HFFc6 (cell line): Measurements from ENCODE around the gene AK9. TPM values are rescaled to one million over a fixed set of nuclear protein-coding genes. Genes with fewer than 3 reads are reported as not detected.
A peak's percentile ranks its signal among the peaks of the same experiment; 100 is the strongest.
"Not testable (repeated sequence)": the region's sequence is repeated elsewhere in the genome, so short reads cannot be mapped to it uniquely, and the experiment has no call there.

ENCODE experiments used
- DNase-seq: peaks from one replicate; pipeline ENCODE4 v3.0.0-alpha.2; 2018
- H3K27ac Mint-ChIP-seq: 2 replicates; pipeline ENCODE4 v1.8.0; 2020; ENCODE audit warnings: mild to moderate bottlenecking, mixed read lengths
- H3K27me3 Mint-ChIP-seq: 2 replicates; pipeline ENCODE4 v1.8.0; 2021; ENCODE audit warnings: mild to moderate bottlenecking, moderate library complexity, mixed read lengths; ENCODE audit not compliant: insufficient read depth
- H3K36me3 Mint-ChIP-seq: 2 replicates; pipeline ENCODE4 v1.8.0; 2021; ENCODE audit warnings: low read depth, mixed read lengths
- H3K4me1 Mint-ChIP-seq: 2 replicates; pipeline ENCODE4 v1.8.0; 2020; ENCODE audit warnings: low read depth, mixed read lengths
- H3K4me3 Mint-ChIP-seq: 2 replicates; pipeline ENCODE4 v1.8.0; 2020; ENCODE audit warnings: mild to moderate bottlenecking, moderate library complexity, mixed read lengths
- H3K9me3 Mint-ChIP-seq: 2 replicates; pipeline ENCODE4 v1.8.0; 2020; ENCODE audit warnings: mild to moderate bottlenecking, mixed read lengths
- total RNA-seq, 6 experiments: library from RNA; stranded (reverse); fragmentation: NEBNext Ultra II Directional; extraction: Animal tissue kit (Norgen Biotek cat#: 25700); gene quantifications; 2 replicates in 1 of 6; 3 replicates in 5 of 6; pipeline ENCODE4 v1.2.3, GENCODE V29; 2021
- TF ChIP-seq, protein P1 (sequence below): fragments of 200-600 bp; sonication (generic); IDR thresholded peaks from 2 replicates; pipeline ENCODE4 v1.5.0; 2021; ENCODE audit warnings: antibody characterized with exemption, mild to moderate bottlenecking

The AK9 gene
- total RNA-seq, 6 experiments from 2014 or later = 1.2 to 2.0 (median 1.5) TPM

GRCh38 chr6:109467696-109468095 is 223.3 kb downstream of the AK9 start:
- Mint-ChIP-seq H3K4me3 (no peak overlapping the region), H3K36me3 (peaks cover 34% of the 10 kb centered on the region), H3K27me3 (no peaks in the 10 kb centered on the region; the same call in 1 of the 2 replicates), H3K9me3 (no peaks in the 10 kb centered on the region), H3K27ac (no peak overlapping the region), H3K4me1 (no peaks in the 10 kb centered on the region)
- TF ChIP-seq, protein P1, sequence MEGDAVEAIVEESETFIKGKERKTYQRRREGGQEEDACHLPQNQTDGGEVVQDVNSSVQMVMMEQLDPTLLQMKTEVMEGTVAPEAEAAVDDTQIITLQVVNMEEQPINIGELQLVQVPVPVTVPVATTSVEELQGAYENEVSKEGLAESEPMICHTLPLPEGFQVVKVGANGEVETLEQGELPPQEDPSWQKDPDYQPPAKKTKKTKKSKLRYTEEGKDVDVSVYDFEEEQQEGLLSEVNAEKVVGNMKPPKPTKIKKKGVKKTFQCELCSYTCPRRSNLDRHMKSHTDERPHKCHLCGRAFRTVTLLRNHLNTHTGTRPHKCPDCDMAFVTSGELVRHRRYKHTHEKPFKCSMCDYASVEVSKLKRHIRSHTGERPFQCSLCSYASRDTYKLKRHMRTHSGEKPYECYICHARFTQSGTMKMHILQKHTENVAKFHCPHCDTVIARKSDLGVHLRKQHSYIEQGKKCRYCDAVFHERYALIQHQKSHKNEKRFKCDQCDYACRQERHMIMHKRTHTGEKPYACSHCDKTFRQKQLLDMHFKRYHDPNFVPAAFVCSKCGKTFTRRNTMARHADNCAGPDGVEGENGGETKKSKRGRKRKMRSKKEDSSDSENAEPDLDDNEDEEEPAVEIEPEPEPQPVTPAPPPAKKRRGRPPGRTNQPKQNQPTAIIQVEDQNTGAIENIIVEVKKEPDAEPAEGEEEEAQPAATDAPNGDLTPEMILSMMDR = no peak
- DNase-seq = no peak

GRCh38 chr6:109466212-109466923 is 224.6 kb downstream of the AK9 start:
- Mint-ChIP-seq H3K27me3 (no peaks in the 10 kb centered on the region; the same call in 1 of the 2 replicates), H3K9me3 (no peaks in the 10 kb centered on the region), H3K27ac (no peak overlapping the region), H3K4me1 (peaks cover 8% of the 10 kb centered on the region), H3K36me3 (peaks cover 34% of the 10 kb centered on the region), H3K4me3 (no peak overlapping the region)
- TF ChIP-seq, protein P1 = no peak
- no peak for DNase-seq

DNA sequence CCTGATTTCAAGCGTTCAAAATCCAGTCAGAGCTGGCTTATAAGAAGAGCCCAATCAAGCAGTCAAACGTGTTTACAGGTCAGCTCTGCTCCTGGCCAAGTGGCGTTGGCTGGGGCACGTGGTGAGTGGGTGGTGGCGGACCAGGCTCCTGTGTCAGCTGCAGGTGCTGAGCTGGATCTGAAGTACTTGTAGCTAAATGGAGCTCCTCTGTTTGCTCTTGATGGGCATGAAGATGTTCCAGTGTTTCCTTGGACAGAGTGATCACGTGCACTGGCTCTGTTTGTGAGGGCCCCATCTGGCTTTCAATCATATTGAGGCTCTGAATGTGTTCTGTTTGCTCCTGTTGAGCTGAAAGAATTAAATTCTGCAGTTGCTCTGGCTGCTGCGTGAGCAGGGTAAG is 225.2 kb downstream of the AK9 start:
- no peak overlapping the region for H3K27ac Mint-ChIP-seq
- H3K4me3 Mint-ChIP-seq = no peak overlapping the region
- TF ChIP-seq, protein P1 = no peak

DNA sequence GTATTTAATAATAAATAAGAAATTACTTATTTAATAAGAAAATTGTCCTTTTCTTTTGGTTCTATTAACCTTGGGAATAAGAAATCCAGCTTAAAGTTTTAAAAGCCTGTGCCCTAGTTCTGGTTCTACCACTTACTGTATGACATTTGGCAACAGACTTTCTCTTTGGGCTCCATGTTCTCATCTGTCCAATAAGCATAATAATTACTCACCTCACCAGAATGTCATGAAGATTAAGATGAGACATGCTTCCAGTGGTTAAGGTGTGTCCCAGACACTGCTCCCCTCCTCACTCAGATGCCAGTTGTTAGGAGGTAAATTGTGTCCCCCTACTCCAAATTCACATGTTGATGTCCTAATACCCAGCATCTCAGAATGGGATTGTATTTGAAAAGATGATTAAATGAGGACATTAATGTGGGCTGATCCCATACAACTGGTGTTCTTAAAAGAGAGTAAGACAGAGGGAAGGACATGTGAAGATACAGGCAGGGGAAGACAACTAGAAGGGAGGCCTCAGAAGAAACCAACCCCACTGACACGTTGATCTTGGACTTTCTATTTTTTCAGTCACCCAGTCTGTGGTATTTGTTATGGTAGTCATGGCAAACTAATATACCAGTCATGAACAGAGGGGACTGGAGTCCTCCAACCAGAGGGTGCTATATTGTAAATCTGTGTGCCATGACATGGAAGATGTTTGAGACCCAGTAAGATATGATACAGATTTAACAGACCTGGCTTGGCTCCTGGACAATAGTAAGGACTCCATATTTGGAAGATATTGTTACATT is 229.1 kb downstream of the AK9 start:
- H3K4me1 Mint-ChIP-seq = peaks cover 36% of the 10 kb centered on the region
- TF ChIP-seq, protein P1 = no peak
- H3K27ac Mint-ChIP-seq = peak overlapping the region; percentile 62; the same call in 1 of the 2 replicates
- no peaks in the 10 kb centered on the region for H3K9me3 Mint-ChIP-seq
- no peak overlapping the region for H3K4me3 Mint-ChIP-seq
- peaks cover 3% of the 10 kb centered on the region for H3K27me3 Mint-ChIP-seq
- DNase-seq = no peak
- H3K36me3 Mint-ChIP-seq = peaks cover 27% of the 10 kb centered on the region

More for the DNA sequence above, 225.2 kb downstream of the AK9 start:
- Mint-ChIP-seq H3K9me3 (no peaks in the 10 kb centered on the region), H3K4me1 (peaks cover 8% of the 10 kb centered on the region), H3K36me3 (peaks cover 34% of the 10 kb centered on the region), H3K27me3 (no peaks in the 10 kb centered on the region; the same call in 1 of the 2 replicates)
- DNase-seq = no peak

- DNase-seq, H3K27ac Mint-ChIP-seq, H3K9me3 Mint-ChIP-seq, H3K27me3 Mint-ChIP-seq, H3K4me3 Mint-ChIP-seq: not testable (repeated sequence)
- H3K4me1 Mint-ChIP-seq = peaks cover 43% of the 10 kb centered on the region
- peaks cover 25% of the 10 kb centered on the region for H3K36me3 Mint-ChIP-seq
These were observed 229.8 kb downstream of the AK9 start for GRCh38 chr6:109461205-109461604.
